NCI-H1417 treated with DMSO at 0.1 percent for 48 hours (cell line): ENCODE data around the gene DCLRE1B.

Source experiments
- DNase-seq: peaks from one replicate; lab custom pipeline; 2025; lab: John Stamatoyannopoulos, UW

The DCLRE1B gene

DNA sequence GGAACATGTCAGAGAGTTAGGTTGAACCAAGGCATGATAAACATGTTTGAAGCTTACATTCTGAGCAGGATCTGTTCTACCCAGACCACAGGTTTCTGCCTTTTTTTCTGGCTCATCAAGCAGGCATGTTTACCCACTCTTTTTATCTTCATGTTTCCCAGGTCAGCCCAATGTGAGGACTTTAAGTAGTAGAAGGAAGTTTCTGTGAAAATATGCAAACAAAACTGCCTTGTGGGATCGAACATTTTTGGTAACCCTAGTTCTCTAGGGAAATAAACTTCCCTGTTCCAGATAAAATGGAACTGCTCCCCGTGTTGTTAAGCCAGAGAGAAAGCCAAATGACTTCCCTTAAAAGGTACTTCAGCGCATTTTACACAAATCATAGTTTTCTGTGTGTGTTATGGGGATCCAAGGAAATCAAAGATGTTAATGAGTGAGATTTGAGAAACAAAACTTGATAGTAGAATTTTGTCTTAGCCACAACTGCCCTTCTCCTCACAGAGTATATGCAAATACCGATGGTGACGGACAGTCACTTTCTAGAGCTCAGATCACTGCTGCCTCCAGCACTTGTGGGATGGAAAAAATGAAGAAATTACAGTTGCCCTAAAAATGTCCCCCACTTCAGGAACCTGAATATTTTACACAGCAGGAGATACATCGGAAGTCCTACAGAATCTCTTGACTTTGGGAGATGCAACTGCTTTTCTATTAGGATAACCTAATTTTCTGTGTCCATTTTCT, 23.2 kb downstream of the DCLRE1B start:
- no peak for DNase-seq

DNA sequence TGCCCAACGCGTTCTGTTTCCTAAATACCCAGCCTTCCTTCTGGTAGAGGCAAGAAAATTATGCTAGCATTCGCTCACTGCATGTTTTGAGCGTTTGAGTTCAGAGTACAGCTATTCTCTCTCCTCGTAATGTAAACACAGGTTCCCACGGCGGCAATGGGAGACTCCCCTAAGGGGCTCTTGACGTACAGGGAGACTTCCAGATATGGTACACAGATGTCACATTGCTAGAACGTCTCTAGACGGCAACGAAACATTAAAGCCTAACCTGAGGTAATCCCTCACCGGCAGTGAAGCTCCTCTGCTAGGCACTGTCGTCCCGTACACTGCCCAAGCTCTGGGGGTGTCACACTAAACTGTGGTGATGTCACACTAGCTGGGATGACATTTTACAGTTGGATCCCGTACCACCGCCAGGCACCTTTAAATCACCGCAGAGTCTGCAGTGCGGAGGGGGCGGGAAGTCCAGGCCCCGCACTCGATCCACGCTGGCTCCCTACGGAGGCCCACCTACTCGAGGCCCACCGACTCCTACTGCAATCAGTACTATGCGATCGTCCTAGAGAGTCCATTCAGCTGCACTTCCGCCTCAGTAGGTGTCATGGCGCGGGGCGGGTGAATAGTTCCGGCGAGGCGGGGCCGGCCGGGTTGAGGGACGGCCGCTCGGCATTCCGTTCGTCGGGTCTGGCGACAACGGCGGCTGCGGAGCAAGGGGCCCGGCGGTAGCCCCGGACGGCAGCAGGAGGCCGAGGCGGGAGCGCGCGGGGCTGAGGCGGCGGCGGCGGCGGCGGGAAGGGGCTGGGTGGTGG, 24.0 kb downstream of the DCLRE1B start, which contains the start of gene HIPK1:
TSS of gene HIPK1 (plus strand) at position 384 of the 809 bp plus-strand sequence.
- peak; percentile 58 for DNase-seq

DNA sequence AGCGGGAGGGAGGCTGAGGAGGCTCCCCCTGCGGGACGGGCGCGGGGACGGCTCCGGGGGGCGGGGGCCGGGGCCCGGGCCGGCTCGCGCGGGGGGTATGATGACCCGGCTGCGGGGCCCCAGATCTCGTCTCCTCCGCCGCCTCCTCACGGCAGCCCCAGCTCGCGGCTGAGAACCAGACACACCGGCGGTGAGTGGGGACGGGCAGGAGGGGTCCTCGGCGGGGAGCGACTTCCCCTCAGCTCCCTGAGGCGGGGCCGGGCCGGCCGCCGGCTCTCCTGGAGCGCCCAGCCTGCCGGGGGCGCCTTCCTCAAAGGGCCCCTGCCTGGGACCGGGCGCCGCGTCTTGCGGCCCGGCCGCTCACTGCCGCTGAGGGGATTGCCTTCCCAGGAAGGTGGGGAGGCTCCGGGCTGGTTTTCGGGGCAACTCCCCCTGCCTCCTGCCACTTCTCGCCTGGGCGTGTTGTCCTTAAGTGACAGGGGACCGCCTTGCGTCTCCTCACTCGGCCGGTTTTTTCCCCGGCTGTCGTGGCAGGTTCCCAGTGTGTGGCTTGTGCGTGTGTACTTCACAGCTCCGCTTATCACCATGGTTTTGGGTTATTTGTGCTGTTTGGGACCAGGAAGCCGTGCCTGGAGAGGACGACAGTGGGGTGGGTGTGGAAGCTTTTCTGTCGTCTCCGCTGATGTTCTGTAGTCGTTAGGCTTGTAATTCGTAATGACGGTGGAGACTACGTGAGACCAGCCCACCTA, 24.8 kb downstream of the DCLRE1B start:
- DNase-seq: no peak

DNA sequence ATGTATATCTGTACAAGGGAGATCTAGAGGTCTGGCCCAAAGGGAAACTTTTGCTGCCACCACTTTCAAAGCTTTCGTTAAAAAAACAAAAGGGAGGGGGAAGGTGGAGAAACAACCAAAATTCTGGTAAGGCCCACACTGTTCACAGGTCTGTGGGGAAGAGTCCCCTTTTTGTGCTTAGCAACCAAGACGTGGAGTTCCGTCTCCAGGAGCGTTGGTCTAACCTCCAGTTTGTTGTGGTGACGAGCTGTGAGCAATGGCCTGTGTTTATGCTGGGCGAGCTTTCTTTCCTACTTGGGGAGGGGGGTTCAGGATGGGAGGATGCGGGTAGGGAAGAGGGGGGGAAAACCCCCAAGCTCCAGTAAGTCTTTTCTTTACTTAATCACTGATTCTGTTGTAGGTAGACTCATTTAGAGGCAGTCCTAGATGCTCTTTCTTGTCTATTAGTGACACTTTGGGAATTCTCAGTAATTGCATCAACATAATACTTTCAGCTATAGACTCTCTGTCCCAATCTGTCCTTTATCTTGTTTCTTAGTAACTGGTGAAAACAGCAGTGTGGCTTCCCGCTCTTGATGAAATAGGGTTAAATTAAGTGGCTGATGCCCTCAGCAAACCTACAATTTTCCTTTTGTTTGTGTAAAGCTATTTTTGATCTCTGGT, 25.5 kb downstream of the DCLRE1B start:
- DNase-seq: no peak

DNA sequence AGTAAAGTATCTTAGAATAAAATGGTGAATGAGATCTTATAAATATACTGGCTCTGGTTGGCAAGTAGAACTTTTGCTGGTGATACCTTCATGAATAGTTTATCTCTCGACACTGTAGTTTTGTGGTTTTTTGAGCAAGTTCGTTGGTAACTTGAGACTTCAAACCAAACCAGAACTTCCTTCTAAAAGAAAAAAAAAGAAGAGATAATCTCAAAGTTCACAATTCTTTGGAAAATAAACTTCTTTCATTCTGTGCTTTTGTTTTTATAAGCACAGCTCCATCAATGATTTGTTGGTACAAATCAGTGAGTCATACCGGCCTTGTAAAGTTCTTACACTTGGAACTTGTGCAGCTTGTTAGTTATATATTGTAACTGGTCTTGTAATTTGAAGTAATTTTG, 26.3 kb downstream of the DCLRE1B start:
- no peak for DNase-seq

DNA sequence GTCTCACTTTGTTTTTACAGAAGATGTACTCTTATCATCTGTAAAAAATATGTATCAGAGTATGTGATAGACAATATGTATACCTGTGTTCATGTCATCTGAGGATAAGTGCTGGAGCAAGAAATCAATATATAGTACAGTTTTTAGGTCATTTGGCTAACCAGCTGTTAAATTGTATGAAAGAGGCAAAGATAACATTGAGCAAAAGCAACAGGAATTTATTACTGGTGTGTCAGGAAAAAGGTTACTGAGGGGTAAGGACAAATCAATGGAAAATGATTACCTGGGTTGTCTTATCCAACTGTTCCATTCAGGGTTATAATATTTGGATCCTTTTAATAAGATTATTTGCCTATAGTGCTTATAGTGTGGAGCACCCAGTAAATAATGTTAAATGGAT, 28.9 kb downstream of the DCLRE1B start:
- no peak for DNase-seq

DNA sequence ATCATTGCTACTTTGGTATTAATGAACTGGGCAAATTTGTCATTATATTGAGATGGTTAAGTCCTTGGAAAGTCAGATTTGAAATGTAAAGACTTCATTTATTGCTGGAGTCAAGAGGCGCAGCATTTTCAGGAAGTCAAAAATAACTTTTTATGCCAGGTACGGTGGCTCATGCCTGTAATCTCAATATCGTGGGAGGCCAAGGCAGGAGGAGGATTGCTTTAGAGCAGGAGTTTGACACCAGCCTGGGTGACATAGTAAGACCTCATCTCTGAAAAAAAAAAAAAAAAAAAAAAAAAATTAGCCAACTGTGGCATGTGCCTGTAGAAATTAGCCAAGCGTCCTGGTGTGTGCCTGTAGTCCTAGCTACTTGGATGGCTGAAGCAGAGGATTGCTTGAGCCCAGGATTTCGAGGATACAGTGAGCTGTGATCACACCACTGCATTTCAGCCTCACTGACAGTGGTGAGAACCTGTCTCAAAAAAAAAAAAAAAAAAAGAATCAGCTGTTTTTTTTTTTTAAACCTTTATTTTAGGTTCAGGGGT, 29.5 kb downstream of the DCLRE1B start:
- DNase-seq: no peak

DNA sequence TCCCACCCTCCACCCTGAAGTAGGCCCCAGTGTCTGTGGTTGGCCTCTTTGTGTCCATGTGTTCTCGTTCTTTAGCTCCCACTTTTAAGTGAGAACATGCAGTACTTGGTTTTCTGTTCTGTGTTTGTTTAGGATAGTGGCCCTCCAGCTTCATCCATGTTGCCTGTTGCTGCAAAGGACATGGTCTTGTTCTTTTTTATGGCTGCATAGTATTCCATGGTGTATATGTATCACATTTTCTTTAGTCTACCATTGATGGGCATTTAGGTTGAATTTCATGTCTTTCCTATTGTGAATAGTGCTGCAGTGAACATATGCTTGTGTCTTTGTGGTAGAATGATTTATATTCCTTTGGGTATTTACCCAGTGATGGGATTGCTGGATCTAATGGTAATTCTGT, 30.1 kb downstream of the DCLRE1B start:
- DNase-seq: no peak

DNA sequence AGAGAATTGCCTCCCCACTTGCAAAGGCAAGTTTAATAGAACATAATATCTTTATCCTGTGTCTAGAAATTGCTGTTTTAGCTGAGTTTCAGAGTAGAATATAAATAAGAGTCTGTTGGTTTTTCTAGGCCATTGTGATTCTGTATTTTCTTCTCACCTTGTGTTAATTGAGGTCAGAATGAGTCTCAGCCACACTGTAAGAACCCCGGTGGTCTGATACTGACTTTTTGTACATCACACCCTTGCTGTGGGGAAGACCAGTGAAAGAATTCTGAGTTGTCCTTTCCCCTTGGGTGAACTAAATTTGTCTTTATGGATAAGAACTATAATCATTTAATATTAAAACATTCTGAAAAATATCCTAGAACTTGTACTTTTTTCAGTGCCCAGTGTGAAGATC, 30.8 kb downstream of the DCLRE1B start:
- no peak for DNase-seq

DNA sequence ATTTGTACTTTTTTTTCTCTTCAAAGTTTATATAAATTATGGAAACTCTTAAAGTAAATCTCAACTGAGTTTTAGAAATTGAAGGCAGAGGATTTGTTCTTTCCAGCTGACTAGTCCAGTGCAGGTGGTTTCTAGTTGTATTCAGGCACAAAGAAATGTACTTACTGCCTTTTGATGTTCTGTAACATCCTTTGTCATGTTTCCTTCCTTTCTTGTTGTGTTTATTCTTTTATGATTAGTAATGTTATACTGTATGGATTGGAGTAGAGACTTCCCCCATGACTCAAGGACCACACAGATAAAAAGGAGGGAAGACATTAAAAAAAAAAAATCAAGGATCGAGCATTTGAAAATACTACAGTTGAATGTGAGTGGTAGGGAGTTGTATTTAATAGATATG, 32.0 kb downstream of the DCLRE1B start:
- no peak for DNase-seq

DNA sequence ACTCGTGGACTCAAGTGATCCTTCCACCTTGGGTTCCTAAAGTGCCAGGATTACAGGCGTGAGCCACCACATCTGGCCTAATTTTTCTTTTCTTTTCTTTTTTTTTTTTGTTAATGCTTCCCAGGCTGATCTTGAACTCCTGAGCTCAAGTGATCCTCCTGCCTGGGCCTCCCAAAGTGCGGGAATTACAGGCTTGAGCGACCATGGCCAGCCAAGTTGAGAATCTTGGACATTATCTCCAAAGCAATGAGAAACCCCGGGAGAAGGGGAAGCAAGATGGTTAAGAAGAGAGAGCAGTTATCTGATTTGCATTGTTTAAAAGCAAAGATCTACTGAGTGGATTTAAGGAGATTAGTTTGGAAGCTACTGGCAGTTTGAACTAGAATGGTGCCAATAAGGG, 33.1 kb downstream of the DCLRE1B start:
- no peak for DNase-seq

DNA sequence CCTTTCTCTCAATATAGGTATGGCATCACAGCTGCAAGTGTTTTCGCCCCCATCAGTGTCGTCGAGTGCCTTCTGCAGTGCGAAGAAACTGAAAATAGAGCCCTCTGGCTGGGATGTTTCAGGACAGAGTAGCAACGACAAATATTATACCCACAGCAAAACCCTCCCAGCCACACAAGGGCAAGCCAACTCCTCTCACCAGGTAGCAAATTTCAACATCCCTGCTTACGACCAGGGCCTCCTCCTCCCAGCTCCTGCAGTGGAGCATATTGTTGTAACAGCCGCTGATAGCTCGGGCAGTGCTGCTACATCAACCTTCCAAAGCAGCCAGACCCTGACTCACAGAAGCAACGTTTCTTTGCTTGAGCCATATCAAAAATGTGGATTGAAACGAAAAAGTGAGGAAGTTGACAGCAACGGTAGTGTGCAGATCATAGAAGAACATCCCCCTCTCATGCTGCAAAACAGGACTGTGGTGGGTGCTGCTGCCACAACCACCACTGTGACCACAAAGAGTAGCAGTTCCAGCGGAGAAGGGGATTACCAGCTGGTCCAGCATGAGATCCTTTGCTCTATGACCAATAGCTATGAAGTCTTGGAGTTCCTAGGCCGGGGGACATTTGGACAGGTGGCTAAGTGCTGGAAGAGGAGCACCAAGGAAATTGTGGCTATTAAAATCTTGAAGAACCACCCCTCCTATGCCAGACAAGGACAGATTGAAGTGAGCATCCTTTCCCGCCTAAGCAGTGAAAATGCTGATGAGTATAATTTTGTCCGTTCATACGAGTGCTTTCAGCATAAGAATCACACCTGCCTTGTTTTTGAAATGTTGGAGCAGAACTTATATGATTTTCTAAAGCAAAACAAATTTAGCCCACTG, 35.5 kb downstream of the DCLRE1B start:
- DNase-seq: no peak

DNA sequence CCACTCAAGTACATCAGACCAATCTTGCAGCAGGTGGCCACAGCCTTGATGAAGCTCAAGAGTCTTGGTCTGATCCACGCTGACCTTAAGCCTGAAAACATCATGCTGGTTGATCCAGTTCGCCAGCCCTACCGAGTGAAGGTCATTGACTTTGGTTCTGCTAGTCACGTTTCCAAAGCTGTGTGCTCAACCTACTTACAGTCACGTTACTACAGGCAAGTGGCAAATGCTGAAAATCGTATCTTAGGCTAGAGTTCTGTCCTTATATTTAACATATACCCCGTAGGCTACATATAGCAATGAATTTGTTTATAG, 36.1 kb downstream of the DCLRE1B start:
- no peak for DNase-seq

DNA sequence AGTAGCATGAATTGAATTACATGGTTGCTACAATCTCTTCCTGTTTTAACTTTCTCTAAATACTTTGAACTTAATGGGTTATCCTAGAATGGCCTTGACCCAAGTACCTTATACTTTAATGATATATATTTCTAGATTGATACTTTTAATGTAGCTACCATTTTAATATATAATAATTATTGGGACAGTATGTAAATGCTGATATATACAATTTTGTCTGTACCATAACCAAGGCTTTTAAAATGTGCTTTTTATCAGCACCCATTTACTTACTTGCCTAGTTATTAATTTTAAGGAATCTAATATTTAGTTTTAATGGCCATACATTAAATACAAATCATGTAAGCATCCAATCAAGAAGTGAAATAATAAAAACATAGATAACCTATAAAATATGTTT, 37.4 kb downstream of the DCLRE1B start:
- DNase-seq: no peak

DNA sequence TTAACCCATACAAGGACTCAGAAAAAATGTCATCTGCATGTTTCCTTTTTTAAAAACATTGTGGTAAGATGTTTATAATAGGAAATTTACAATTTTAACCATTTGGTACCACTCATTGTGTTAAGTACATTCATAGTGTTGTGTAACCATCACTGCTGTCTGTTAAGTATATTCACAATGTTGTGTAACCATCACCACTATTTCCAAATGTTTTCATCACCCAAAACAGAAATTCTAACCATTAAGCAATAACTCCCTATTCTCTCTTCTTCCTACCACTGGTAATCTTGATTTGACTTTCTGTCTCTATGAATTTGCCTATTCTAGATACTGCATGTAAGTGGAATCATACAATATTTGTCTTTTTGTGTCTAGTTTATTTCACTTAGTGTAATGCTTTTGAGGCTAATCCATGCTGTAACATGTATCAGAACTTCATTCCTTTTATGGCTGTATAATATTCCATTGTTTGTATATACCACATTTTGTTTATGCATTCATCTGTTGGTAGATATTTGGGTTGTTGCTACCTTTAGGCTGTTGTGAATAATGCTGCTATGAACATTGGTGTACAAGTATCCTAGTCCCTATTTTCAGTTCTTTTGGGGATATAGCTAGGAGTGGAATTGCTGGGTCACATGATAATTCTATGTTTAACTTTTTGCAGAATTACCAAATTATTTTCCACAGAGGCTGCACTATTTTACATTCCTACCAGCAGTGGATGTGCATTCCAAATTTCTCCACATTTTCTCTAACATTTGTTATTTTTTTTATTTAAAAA, 38.1 kb downstream of the DCLRE1B start:
- no peak for DNase-seq

DNA sequence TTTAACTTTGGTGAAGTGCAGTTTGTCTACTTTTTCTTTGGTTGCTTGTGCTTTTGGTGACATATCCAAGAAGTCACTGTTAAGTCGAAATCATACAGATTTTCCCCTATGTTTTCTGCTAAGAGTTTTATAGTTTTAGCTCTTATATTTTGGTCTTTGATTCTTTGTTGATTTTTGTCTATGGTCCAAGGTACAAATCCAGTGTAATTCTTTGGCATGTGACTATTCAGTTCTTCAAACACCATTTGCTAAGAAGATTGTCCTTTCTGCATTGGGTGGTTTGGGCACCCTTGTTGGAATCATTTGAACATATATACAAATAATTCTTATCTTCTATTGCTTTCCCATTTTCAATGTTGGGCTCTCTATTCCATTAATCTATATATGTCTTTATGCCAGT, 40.2 kb downstream of the DCLRE1B start:
- no peak for DNase-seq

DNA sequence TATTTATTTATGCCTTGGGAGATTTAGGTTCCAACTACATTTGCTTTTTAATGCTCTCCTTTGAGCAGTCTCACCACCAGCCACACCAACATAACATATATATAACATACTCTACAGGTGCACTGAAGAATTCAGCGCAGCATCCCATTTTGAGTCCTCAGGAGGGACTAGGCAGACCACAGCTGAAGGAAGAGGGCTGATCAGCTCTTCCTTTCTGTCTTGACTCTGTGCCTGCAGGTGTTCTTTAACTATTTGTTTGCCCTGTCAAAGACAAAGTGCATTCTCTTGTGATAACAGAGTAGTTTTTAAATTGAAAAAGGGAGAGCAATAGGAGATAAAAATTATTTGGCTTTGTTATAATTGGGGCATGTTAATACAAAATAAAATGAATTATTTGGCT, 41.0 kb downstream of the DCLRE1B start:
- no peak for DNase-seq

DNA sequence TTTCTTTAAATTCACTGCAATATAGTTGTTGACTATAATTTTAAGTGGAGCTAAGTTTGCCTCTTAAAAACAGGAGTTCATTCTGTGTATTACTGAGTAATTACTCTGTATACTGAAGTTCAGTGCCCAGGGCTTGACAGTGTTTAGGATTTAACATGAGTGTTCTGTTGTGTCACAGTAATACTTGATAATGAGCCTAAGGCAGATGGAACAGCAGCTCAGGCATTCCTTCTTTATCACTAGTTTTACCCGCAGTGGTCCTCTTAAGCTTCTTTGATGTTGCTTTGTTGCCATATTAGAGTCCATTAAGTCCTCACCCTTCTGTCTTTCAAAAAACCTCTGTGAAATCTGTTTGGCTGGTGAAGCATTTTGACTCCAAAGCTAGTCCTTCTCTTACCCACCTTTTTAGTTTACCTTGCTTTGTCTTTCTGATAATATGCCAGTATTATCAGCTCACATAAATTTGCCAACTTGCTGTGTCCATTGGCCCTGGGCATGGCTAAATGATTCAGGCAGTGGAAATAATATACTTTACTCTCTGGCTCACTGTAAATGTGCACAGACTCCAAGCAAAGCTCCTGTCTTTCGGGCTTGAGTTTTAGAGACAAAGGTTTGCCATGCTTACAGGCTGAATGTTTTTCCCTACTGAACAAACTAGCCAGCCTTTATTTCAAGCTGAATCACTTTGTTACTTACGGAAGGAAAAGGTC, 41.7 kb downstream of the DCLRE1B start:
- DNase-seq: no peak

DNA sequence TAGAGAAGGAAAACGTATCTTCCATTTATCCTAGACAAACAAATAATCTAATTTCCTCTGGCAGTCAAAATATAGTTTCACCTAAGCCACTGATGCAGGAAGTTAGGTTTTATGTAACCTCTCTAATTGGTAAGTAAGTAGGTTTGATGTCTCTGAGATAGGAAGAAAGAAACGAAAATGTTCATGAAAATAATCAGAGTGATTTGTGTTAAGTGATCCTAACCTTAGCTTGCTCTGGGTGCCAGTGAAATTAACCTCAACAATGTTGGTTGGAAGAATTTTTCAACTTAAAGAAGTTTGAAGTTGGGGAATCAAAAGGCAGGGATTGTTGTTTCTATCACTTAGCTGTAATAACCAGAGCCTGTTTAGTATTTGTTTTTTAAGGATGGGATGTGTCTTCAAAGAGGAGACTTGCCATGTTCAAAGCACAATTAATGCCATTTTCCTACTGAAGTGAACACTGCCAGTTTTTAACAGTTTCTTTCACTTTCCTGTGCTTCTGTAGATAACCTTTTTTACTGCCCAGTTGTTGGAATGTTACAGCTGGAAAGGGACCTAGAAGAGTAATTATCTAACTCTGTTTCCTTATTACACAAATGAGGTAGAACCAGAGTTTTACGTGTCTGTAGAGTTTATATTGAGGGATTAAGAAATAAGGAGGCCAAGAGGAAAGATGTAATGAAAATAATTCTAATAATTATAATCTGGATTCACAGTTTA, 42.4 kb downstream of the DCLRE1B start:
- DNase-seq: no peak
